GM12878 (cell line): ENCODE measurements around the gene GCK. TPM values are rescaled to one million over a fixed set of nuclear protein-coding genes. Genes with fewer than 3 reads are reported as not detected.

Source experiments
- ATAC-seq: fragments of 200-7000 bp; cut with Tn5 transposase; 3 replicates; pipeline ENCODE4 v1.9.1; 2020; ENCODE audit warnings: mild to moderate bottlenecking, moderate library complexity
- Bru-seq: library from RNA; stranded (reverse); fragments of 400-500 nt; gene quantifications from one replicate; lab custom pipeline; 2021; lab: Mats Ljungman, UMichigan
- BruChase-seq, 2 experiments: library from RNA; stranded (reverse); fragments of 400-500 nt; gene quantifications; one replicate each; lab custom pipeline; 2021; lab: Mats Ljungman, UMichigan
- BruUV-seq: library from RNA; stranded (reverse); fragments of 400-500 nt; replicated peaks from 2 replicates; lab custom pipeline; 2021; lab: Mats Ljungman, UMichigan
- CTCF ChIA-PET: fragments of 300-600 bp; sonication (Branson Sonifier 250); formaldehyde crosslinking; extraction: SDS; loops from one replicate; lab custom pipeline; 2021; ENCODE audit warnings: inconsistent platforms; lab: Yijun Ruan, JAX
- POLR2A ChIA-PET: fragments of 350-600 bp; formaldehyde crosslinking; extraction: SDS; loops from one replicate; lab custom pipeline; 2021; ENCODE audit warnings: inconsistent platforms; lab: Charles Lee
- RAD21 ChIA-PET: fragments of 300-600 bp; sonication (Branson Sonifier 250); formaldehyde crosslinking; loops from one replicate; lab custom pipeline; 2023; ENCODE audit warnings: antibody characterized with exemption; ENCODE audit not compliant: unreplicated experiment; lab: Charles Lee
- SMC1A ChIA-PET: fragments of 300-600 bp; sonication (Branson Sonifier 250); formaldehyde crosslinking; loops from one replicate; lab custom pipeline; 2023; ENCODE audit not compliant: unreplicated experiment, uncharacterized antibody; lab: Charles Lee
- DNase-seq: peaks from one replicate; pipeline ENCODE4 v3.0.0-alpha.2; 2011; ENCODE audit warnings: low read depth, low spot score
- FAIRE-seq: peaks from 3 replicates; lab custom pipeline; 2011; peaks lifted over from hg19 to GRCh38; lab: Jason Lieb, UNC
- H2AFZ ChIP-seq: 2 replicates; pipeline ENCODE4 v1.6.0; 2011; ENCODE audit warnings: low read depth, low read length, control low read depth; ENCODE audit not compliant: control insufficient read depth
- H3K27ac ChIP-seq: 2 replicates; pipeline ENCODE4 v1.5.1; 2011; ENCODE audit warnings: control low read depth; ENCODE audit not compliant: control insufficient read depth, insufficient read depth
- H3K27me3 ChIP-seq, 2 experiments: replicated peaks in 1 of 2; 2 replicates each; pipeline versions ENCODE4 v1.6.0 to v1.6.1; 2011; ENCODE audit warnings: low read length in 1 of 2; ENCODE audit not compliant: control insufficient read depth in 2 of 2, insufficient read depth in 2 of 2
- H3K36me3 ChIP-seq, 2 experiments: 2 replicates each; pipeline ENCODE4 v1.5.1; 2011; ENCODE audit warnings: low read length in 1 of 2; ENCODE audit not compliant: control insufficient read depth in 2 of 2, insufficient read depth in 2 of 2
- H3K4me1 ChIP-seq: 2 replicates; pipeline ENCODE4 v1.6.1; 2011; ENCODE audit warnings: mild to moderate bottlenecking, low read length, moderate library complexity, mixed read lengths; ENCODE audit not compliant: control insufficient read depth, insufficient read depth
- H3K4me2 ChIP-seq: 2 replicates; pipeline ENCODE4 v1.6.0; 2011; ENCODE audit warnings: control low read depth; ENCODE audit not compliant: control insufficient read depth, insufficient read depth
- H3K4me3 ChIP-seq: fragments of 200-600 bp; sonication (generic); 2 replicates; pipeline ENCODE4 v1.5.1; 2016
- H3K79me2 ChIP-seq: 2 replicates; pipeline ENCODE4 v1.6.0; 2011; ENCODE audit warnings: low read length; ENCODE audit not compliant: control insufficient read depth, insufficient read depth
- H3K9ac ChIP-seq: 2 replicates; pipeline ENCODE4 v1.8.0; 2011; ENCODE audit warnings: low read length, control low read depth, mixed read lengths; ENCODE audit not compliant: control insufficient read depth, insufficient read depth
- H3K9me3 ChIP-seq: replicated peaks from 3 replicates; pipeline ENCODE4 v1.5.1; 2011; ENCODE audit warnings: mild to moderate bottlenecking, low read length; ENCODE audit not compliant: control insufficient read depth, insufficient read depth
- H4K20me1 ChIP-seq: 2 replicates; pipeline ENCODE4 v1.6.0; 2011; ENCODE audit not compliant: control insufficient read depth, insufficient read depth
- SIN3A ChIP-seq: IDR thresholded peaks from 2 replicates; pipeline ENCODE4 v1.6.1; 2012; ENCODE audit warnings: low read depth, low read length, improper control_type of control experiment
- WGBS: methylation state at CpG from one replicate; pipeline ENCODE4 v1.1.6; 2016; ENCODE audit warnings: low lambda C conversion rate; ENCODE audit not compliant: insufficient replicate concordance, insufficient coverage; ENCODE audit errors: missing lambda C conversion rate; 5-methylcytosine and 5-hydroxymethylcytosine counted together
- in situ Hi-C: fragments of 300-500 bp; cut with MboI; formaldehyde crosslinking; loops from 9 replicates; pipeline ENCODE4 v1.14.3; 2018; ENCODE audit warnings: mixed read lengths
- intact Hi-C: fragments of 100-400 bp; cut with micrococcal nuclease; formaldehyde crosslinking; loops from one replicate; pipeline ENCODE4 v1.14.2; 2022; ENCODE audit not compliant: unreplicated experiment
- long read RNA-seq, 2 experiments: library from polyadenylated mRNA; unstranded; transcript quantifications; one replicate each; pipeline ENCODE4 v2.0.0, GENCODE V29; 2019 to 2020
- polyA minus RNA-seq, 3 experiments: library from RNA; depleted of rRNA, polyadenylated mRNA; stranded (reverse); fragments of >200 nt; gene quantifications; 2 replicates each; pipeline ENCODE4 v1.2.3, GENCODE V29; 2011
- polyA plus RNA-seq, 11 experiments: library from polyadenylated mRNA; depleted of rRNA in 4 of 11; unstranded in 6 of 11; stranded (reverse) in 5 of 11; fragments of >200 nt; fragmentation: Nextera tagmentation in 4 of 11; fragmentation: Illumina TruSeq in 1 of 11; extraction: Ambion mirVana in 4 of 11; extraction: Trizol in 1 of 11; gene quantifications; 1 replicate in 1 of 11; 2 replicates in 10 of 11; pipeline versions ENCODE4 v1.2.1 to v1.2.3, GENCODE V29; 2011 to 2016; ENCODE audit warnings: inconsistent platforms in 2 of 11, missing spikeins in 2 of 11, low read depth in 1 of 11
- total RNA-seq, 4 experiments: library from RNA; depleted of rRNA in 3 of 4; stranded (reverse); fragments of >200 nt in 3 of 4; fragmentation: Illumina TruSeq in 1 of 4; extraction: Trizol in 1 of 4; gene quantifications; 2 replicates each; pipeline versions ENCODE4 v1.2.1 to v1.2.3, GENCODE V29; 2013 to 2021

The GCK gene
- not detected in 2 replicates for total RNA-seq (2013; cell fraction: nucleolus; rRNA removed)
- not detected in 2 replicates for total RNA-seq (2014; rRNA removed)
- total RNA-seq (2014; rRNA removed; fragmentation: Illumina TruSeq; extraction: Trizol), result not detected in 2 replicates
- total RNA-seq (2021), result 0.24 TPM in 1 of 2 replicates, not detected in the other
- polyA plus RNA-seq (2011; ENCODE audit: low read depth), result not detected
- polyA plus RNA-seq (2011; rRNA removed), result not detected in 2 replicates
- not detected in 2 replicates for polyA plus RNA-seq (2011; cell fraction: cytosol; rRNA removed)
- not detected in 2 replicates for polyA plus RNA-seq (2011; cell fraction: nucleus; rRNA removed)
- polyA plus RNA-seq (2012), result 0.20 TPM in 1 of 2 replicates, not detected in the other
- not detected in 2 replicates for polyA plus RNA-seq (2014; fragmentation: Illumina TruSeq; extraction: Trizol)
- polyA plus RNA-seq (2014; fragmentation: Nextera tagmentation; extraction: Ambion mirVana), result under 1 TPM in 1 of 2 experiments, not detected in 1; 0.16 TPM
- not detected in 2 replicates for polyA plus RNA-seq (2014; rRNA removed)
- under 1 TPM in 1 of 2 experiments, not detected in 1; 0.06 TPM for polyA plus RNA-seq (2016; fragmentation: Nextera tagmentation; extraction: Ambion mirVana)
- not detected in 2 replicates for polyA minus RNA-seq (2011; rRNA and poly(A)+ RNA removed)
- polyA minus RNA-seq (2011; cell fraction: cytosol; rRNA and poly(A)+ RNA removed), result not detected in 2 replicates
- not detected in 2 replicates for polyA minus RNA-seq (2011; cell fraction: nucleus; rRNA and poly(A)+ RNA removed)
- Bru-seq, nascent RNA, result percentile 2 among the genes with signal in this experiment
- not detected for BruChase-seq, experiment 1, labeled RNA remaining after a 6-hour chase
- not detected for BruChase-seq, experiment 2, labeled RNA remaining after a 2-hour chase
- long read RNA-seq, experiment 1, result 0 reads
- long read RNA-seq, experiment 2, partial matches to known transcripts, result 0 of 1 reads
- long read RNA-seq, experiment 2, other reads (novel, unspliced or antisense), result 1 of 1 reads

DNA sequence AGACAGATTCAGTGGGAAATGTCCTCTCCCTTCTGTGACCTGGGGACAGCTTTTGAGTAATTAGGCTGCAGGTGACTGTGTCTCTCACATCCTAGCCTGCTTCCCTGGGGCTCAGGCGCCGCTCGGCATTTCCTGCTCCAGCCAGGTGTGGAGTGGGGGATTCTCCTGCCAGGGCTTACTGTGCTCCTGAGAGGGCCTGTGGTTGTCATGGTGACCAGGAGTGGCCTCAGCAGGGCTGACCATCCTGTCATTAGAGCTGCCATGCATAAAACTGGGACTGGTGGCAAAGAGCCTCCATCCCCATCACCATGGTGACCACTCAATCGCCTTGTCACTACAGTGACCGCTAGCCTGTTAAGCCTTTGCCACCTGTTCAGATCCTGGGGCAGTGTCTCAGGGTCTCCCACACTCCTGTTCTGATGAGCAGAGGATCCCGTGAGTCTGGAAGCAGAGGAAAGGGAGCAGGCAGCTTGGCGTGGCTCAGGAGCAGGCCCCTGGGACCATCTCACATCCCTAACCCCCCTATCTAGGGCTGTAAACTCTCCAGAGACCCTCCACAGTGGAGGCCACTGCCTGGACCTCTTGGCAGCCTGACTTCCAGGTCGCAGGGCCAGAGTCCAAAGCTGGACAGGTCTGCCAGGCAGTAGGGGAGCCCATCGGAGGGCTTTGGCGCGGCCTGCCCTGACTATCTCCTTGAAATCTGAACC, at the start of gene GCK:
TSS of gene GCK (minus strand) at position 154 of the 707 bp plus-strand sequence. CDS start 486 bp downstream, outside the sequence.
- FAIRE-seq, result no peak
- BruUV-seq, result no TSS peak
- no peak within 1 kb of the TSS for H3K27ac ChIP-seq
- ATAC-seq, result no peak
- DNase-seq, result no peak
- no peak within 1 kb of the TSS for H3K4me2 ChIP-seq
- no peaks in the 10 kb centered on the region for H3K36me3 ChIP-seq
- H2AFZ ChIP-seq, result no peak within 1 kb of the TSS
- no peaks in the 10 kb centered on the region for H3K79me2 ChIP-seq
- H3K9ac ChIP-seq, result no peak within 1 kb of the TSS
- peaks cover 0 to 1% of the 10 kb centered on the region in 2 experiments; a peak in 1 of 4 replicates for H3K27me3 ChIP-seq
- H3K4me3 ChIP-seq, result no peak within 1 kb of the TSS
- in situ Hi-C loops, result no loop called here
- POLR2A ChIA-PET, result no interaction called here
- SMC1A ChIA-PET, result no interaction called here
- H4K20me1 ChIP-seq, result no peaks in the 10 kb centered on the region
- RAD21 ChIA-PET, result no interaction called here
- WGBS, result 33% methylated on average over 11 of the region's 11 CpGs
- no peaks in the 10 kb centered on the region for H3K4me1 ChIP-seq
- intact Hi-C loops, result no loop called here
- TF ChIP-seq SIN3A, result no peak
- H3K9me3 ChIP-seq, result no peaks in the 10 kb centered on the region
- CTCF ChIA-PET, result no interaction called here
